HCT116 (cell line): ENCODE data around the gene USP7. TPM values are rescaled to one million over a fixed set of nuclear protein-coding genes. Genes with fewer than 3 reads are reported as not detected.

Experiments
- ATAC-seq: fragments of 200-7000 bp; cut with Tn5 transposase; 2 replicates; pipeline ENCODE4 v1.9.1; 2020; ENCODE audit warnings: mild to moderate bottlenecking, moderate library complexity
- BruUV-seq: library from RNA; stranded (reverse); fragments of 400-500 nt; replicated peaks from 2 replicates; lab custom pipeline; 2021; lab: Mats Ljungman, UMichigan
- CTCF ChIA-PET: fragments of 300-600 bp; sonication (Branson Sonifier 250); formaldehyde crosslinking; loops from one replicate; lab custom pipeline; 2021; ENCODE audit warnings: antibody characterized with exemption; lab: Charles Lee
- POLR2A ChIA-PET: fragments of 300-600, 350-600 bp; sonication (Branson Sonifier 250); formaldehyde crosslinking; loops from one replicate; lab custom pipeline; 2021; ENCODE audit warnings: antibody characterized with exemption; lab: Charles Lee
- RAD21 ChIA-PET, 2 experiments: fragments of 300-600 bp; sonication (Branson Sonifier 250); formaldehyde crosslinking; loops; one replicate each; lab custom pipeline; 2023; ENCODE audit warnings: low total read pairs in 2 of 2; ENCODE audit not compliant: uncharacterized antibody in 2 of 2, unreplicated experiment in 2 of 2, low non-redundant PET in 1 of 2; lab: Charles Lee
- DNase-seq: peaks from one replicate; pipeline ENCODE4 v3.0.0-alpha.2; 2010; ENCODE audit warnings: low read depth, low spot score
- H2AFZ ChIP-seq: fragments of 200-600 bp; shearing (Covaris generic), sonication (generic); 2 replicates; pipeline ENCODE4 v1.6.1; 2017; ENCODE audit warnings: low read depth, mixed run types, mixed read lengths, antibody characterized with exemption, low read length; ENCODE audit not compliant: poor library complexity, severe bottlenecking
- H3K27ac ChIP-seq: 2 replicates; pipeline ENCODE4 v1.5.1; 2012; ENCODE audit warnings: low read depth, low read length
- H3K27me3 ChIP-seq: fragments of 200-600 bp; sonication (generic); 2 replicates; pipeline ENCODE4 v1.6.1; 2016; ENCODE audit warnings: mixed run types, low read length, mixed read lengths; ENCODE audit not compliant: insufficient read depth
- H3K36me3 ChIP-seq, 2 experiments: fragments of 200-500 bp in 1 of 2; fragments of 200-600 bp in 1 of 2; sonication (Bioruptor generic) in 1 of 2; sonication (generic) in 1 of 2; 2 replicates each; pipeline versions ENCODE4 v1.5.1 to v1.6.1; 2014 to 2016; ENCODE audit warnings: low read length in 2 of 2, inconsistent platforms in 1 of 2, mixed read lengths in 1 of 2, mixed run types in 1 of 2; ENCODE audit not compliant: insufficient read depth in 2 of 2, control insufficient read depth in 1 of 2
- H3K4me1 ChIP-seq, 2 experiments: fragments of 200-600 bp in 1 of 2; sonication (generic) in 1 of 2; 2 replicates each; pipeline versions ENCODE4 v1.5.1 to v1.6.1; 2012 to 2017; ENCODE audit warnings: low read length in 2 of 2, inconsistent platforms in 1 of 2, mild to moderate bottlenecking in 1 of 2, mixed read lengths in 1 of 2, mixed run types in 1 of 2, moderate library complexity in 1 of 2; ENCODE audit not compliant: insufficient read depth in 2 of 2, control insufficient read depth in 1 of 2
- H3K4me2 ChIP-seq: fragments of 200-600 bp; sonication (generic); 2 replicates; pipeline ENCODE4 v1.6.1; 2017; ENCODE audit warnings: mixed run types, low read length, mixed read lengths
- H3K4me3 ChIP-seq, 2 experiments: fragments of 200-600 bp in 1 of 2; sonication (generic) in 1 of 2; replicated peaks in 1 of 2; 2 replicates each; pipeline ENCODE4 v1.5.1; 2011 to 2016; ENCODE audit warnings: low read length in 2 of 2, control low read depth in 1 of 2, low read depth in 1 of 2, mild to moderate bottlenecking in 1 of 2, mixed read lengths in 1 of 2, mixed run types in 1 of 2
- H3K79me2 ChIP-seq: fragments of 200-600 bp; sonication (generic); 2 replicates; pipeline ENCODE4 v1.6.1; 2017; ENCODE audit warnings: mild to moderate bottlenecking, mixed run types, low read length, moderate library complexity, mixed read lengths; ENCODE audit not compliant: insufficient read depth
- H3K9ac ChIP-seq: fragments of 200-600 bp; sonication (generic); 2 replicates; pipeline ENCODE4 v1.6.1; 2016; ENCODE audit warnings: low read length, mixed read lengths
- H3K9me2 ChIP-seq: fragments of 200-600 bp; sonication (generic), shearing (Covaris generic); 2 replicates; pipeline ENCODE4 v1.6.1; 2017; ENCODE audit warnings: mixed run types, mild to moderate bottlenecking, moderate library complexity; ENCODE audit not compliant: insufficient read depth
- H3K9me3 ChIP-seq, 2 experiments: fragments of 200-500 bp in 1 of 2; fragments of 200-600 bp in 1 of 2; sonication (Bioruptor generic) in 1 of 2; sonication (generic) in 1 of 2; 2 replicates each; pipeline ENCODE4 v1.6.1; 2014 to 2017; ENCODE audit warnings: low read length in 2 of 2, mixed read lengths in 2 of 2, inconsistent platforms in 1 of 2, low read depth in 1 of 2, mild to moderate bottlenecking in 1 of 2, mixed run types in 1 of 2, moderate library complexity in 1 of 2; ENCODE audit not compliant: control insufficient read depth in 1 of 2, insufficient read depth in 1 of 2
- H4K20me1 ChIP-seq: fragments of 200-600 bp; sonication (generic), shearing (Covaris generic); 2 replicates; pipeline ENCODE4 v1.6.1; 2017; ENCODE audit warnings: mixed run types, mild to moderate bottlenecking, moderate library complexity; ENCODE audit not compliant: insufficient read depth
- ATF3 ChIP-seq: IDR thresholded peaks from 2 replicates; pipeline ENCODE4 v1.6.1; 2012
- CEBPB ChIP-seq: IDR thresholded peaks from 2 replicates; pipeline ENCODE4 v1.6.1; 2012; ENCODE audit warnings: low read depth
- CTCF ChIP-seq, 3 experiments: fragments of 200-600 bp in 1 of 3; sonication (generic) in 1 of 3; IDR thresholded peaks in 2 of 3; conservative IDR thresholded peaks in 1 of 3; 2 replicates each; pipeline ENCODE4 v1.5.1; 2012 to 2017; ENCODE audit warnings: low read depth in 2 of 3, low read length in 2 of 3, antibody characterized with exemption in 1 of 3, borderline replicate concordance in 1 of 3, control low read depth in 1 of 3, mild to moderate bottlenecking in 1 of 3, mixed read lengths in 1 of 3, mixed run types in 1 of 3, moderate library complexity in 1 of 3; ENCODE audit not compliant: insufficient read depth in 1 of 3
- EGR1 ChIP-seq: IDR thresholded peaks from 2 replicates; pipeline ENCODE4 v1.6.1; 2012; ENCODE audit warnings: low read depth
- EZH2phosphoT487 ChIP-seq: fragments of 200-600 bp; IDR thresholded peaks from 2 replicates; pipeline ENCODE4 v1.6.1; 2018; ENCODE audit warnings: antibody characterized with exemption, borderline replicate concordance
- JUND ChIP-seq: IDR thresholded peaks from 2 replicates; pipeline ENCODE4 v1.6.1; 2012
- MAX ChIP-seq: IDR thresholded peaks from 2 replicates; pipeline ENCODE4 v1.6.1; 2012
- POLR2A ChIP-seq: IDR thresholded peaks from 2 replicates; pipeline ENCODE4 v1.7.0; 2011; ENCODE audit warnings: borderline replicate concordance; ENCODE audit not compliant: insufficient read depth, insufficient read length; ENCODE audit errors: extremely low read depth
- POLR2AphosphoS5 ChIP-seq: IDR thresholded peaks from 2 replicates; pipeline ENCODE4 v1.6.1; 2011; ENCODE audit warnings: mild to moderate bottlenecking, low read depth, low read length, moderate library complexity
- RAD21 ChIP-seq: IDR thresholded peaks from 2 replicates; pipeline ENCODE4 v1.6.1; 2012; ENCODE audit warnings: low read depth, mild to moderate bottlenecking
- REST ChIP-seq: IDR thresholded peaks from 2 replicates; pipeline ENCODE4 v1.6.1; 2012; ENCODE audit warnings: low read depth
- SIN3A ChIP-seq: IDR thresholded peaks from 2 replicates; pipeline ENCODE4 v1.6.1; 2012; ENCODE audit warnings: low read depth
- SP1 ChIP-seq: IDR thresholded peaks from 2 replicates; pipeline ENCODE4 v1.6.1; 2012; ENCODE audit warnings: low read depth
- SRF ChIP-seq: IDR thresholded peaks from 2 replicates; pipeline ENCODE4 v1.6.1; 2012; ENCODE audit warnings: low read depth
- TCF7L2 ChIP-seq: IDR thresholded peaks from 2 replicates; pipeline ENCODE4 v1.7.0; 2011; ENCODE audit warnings: borderline replicate concordance, inconsistent platforms; ENCODE audit not compliant: insufficient read depth, insufficient read length; ENCODE audit errors: extremely low read depth
- YY1 ChIP-seq: IDR thresholded peaks from 2 replicates; pipeline ENCODE4 v1.6.1; 2011; ENCODE audit warnings: low read length, low read depth, moderate library complexity, mild to moderate bottlenecking; ENCODE audit not compliant: insufficient replicate concordance; ENCODE audit errors: extremely low read depth
- ZFX ChIP-seq: fragments of 450-650 bp; IDR thresholded peaks from 2 replicates; pipeline ENCODE4 v1.6.1; 2017
- intact Hi-C: fragments of 100-400 bp; cut with micrococcal nuclease; formaldehyde crosslinking; loops from 2 replicates; pipeline ENCODE4 v1.10.0; 2022
- total RNA-seq: library from RNA; stranded (reverse); gene quantifications from one replicate; pipeline ENCODE4 v1.2.1, GENCODE V29; 2021; ENCODE audit not compliant: unreplicated experiment
- TF ChIP-seq, protein P1 (sequence below): IDR thresholded peaks from 2 replicates; pipeline ENCODE4 v1.6.1; 2011; ENCODE audit warnings: mild to moderate bottlenecking, low read length, moderate library complexity; ENCODE audit not compliant: insufficient replicate concordance; ENCODE audit errors: extremely low read depth

USP7 gene
- total RNA-seq, 1 experiment from 2014 or later: 154 TPM

DNA sequence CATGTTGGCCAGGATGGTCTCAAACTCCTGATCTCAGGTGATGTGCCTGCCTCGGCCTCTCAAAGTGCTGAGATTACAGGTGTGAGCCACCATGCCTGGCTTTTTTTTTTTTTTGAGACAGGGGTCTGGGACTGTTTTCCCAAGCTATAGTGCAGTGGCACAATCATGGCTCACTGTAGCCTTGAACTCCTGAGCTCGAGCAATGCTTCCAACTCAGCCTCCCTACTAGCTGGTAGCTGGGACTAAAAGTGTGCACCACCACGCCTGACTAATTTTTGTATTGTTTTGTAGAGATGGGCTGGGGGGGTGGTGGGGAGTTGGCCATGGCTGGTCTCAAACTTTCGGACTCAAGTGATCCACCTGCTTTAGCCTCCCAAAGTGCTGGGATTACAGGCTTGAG, 36.1 kb upstream of the USP7 start:
- BruUV-seq: no TSS peak
- CTCF ChIA-PET: interaction anchor here (1.4 kb wide), 1 partner anchor 9 kb away, joined by 6 read pairs; no protein-coding TSS in a partner anchor

More for the DNA sequence above, 36.1 kb upstream of the USP7 start:
- H3K9me2 ChIP-seq: no peaks in the 10 kb centered on the region
- H3K27ac ChIP-seq: no peak overlapping the region
- H3K79me2 ChIP-seq: no peaks in the 10 kb centered on the region
- no peak overlapping the region for H3K4me2 ChIP-seq
- H4K20me1 ChIP-seq: no peaks in the 10 kb centered on the region
- POLR2A ChIA-PET: no interaction called here
- no peaks in the 10 kb centered on the region for H3K27me3 ChIP-seq
- intact Hi-C loops: loop anchor here (10.0 kb wide), 1 partner anchor 435 kb away; no protein-coding TSS in a partner anchor
- ATAC-seq (no peak), DNase-seq (no peak)
- H2AFZ ChIP-seq: no peak overlapping the region
- H3K4me3 ChIP-seq: no peak overlapping the region
- no peaks in the 10 kb centered on the region for H3K36me3 ChIP-seq
- H3K9me3 ChIP-seq: no peaks in the 10 kb centered on the region
- H3K9ac ChIP-seq: no peak overlapping the region
- peaks cover 0 to 2% of the 10 kb centered on the region in 2 experiments; a peak in 1 of 4 replicates for H3K4me1 ChIP-seq
- RAD21 ChIA-PET: interaction anchor here in 1 of 2 experiments (0.7 kb wide), 1 partner anchor 1907 kb away, joined by 3 read pairs; no protein-coding TSS in a partner anchor
- TF ChIP-seq YY1: no peak
- no peak for TF ChIP-seq POLR2AphosphoS5
- TF ChIP-seq, protein P1, sequence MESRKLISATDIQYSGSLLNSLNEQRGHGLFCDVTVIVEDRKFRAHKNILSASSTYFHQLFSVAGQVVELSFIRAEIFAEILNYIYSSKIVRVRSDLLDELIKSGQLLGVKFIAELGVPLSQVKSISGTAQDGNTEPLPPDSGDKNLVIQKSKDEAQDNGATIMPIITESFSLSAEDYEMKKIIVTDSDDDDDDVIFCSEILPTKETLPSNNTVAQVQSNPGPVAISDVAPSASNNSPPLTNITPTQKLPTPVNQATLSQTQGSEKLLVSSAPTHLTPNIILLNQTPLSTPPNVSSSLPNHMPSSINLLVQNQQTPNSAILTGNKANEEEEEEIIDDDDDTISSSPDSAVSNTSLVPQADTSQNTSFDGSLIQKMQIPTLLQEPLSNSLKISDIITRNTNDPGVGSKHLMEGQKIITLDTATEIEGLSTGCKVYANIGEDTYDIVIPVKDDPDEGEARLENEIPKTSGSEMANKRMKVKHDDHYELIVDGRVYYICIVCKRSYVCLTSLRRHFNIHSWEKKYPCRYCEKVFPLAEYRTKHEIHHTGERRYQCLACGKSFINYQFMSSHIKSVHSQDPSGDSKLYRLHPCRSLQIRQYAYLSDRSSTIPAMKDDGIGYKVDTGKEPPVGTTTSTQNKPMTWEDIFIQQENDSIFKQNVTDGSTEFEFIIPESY: no peak
- no peak for TF ChIP-seq TCF7L2
- TF ChIP-seq CEBPB: no peak
- no peak for TF ChIP-seq EZH2phosphoT487
- TF ChIP-seq SP1: no peak
- no peak for TF ChIP-seq ZFX
- TF ChIP-seq JUND: no peak
- TF ChIP-seq MAX: no peak
- no peak for TF ChIP-seq RAD21
- no peak for TF ChIP-seq POLR2A
- no peak for TF ChIP-seq EGR1
- TF ChIP-seq ATF3: no peak
- TF ChIP-seq SRF: no peak
- TF ChIP-seq CTCF (IDR thresholded peaks at IDR 0.05 in 2 of 3, conservative IDR thresholded peaks at IDR 0.05 in 1 of 3; ENCODE audit: borderline replicate concordance in 1 of 3, insufficient read depth in 1 of 3, low read depth in 2 of 3, low read length in 2 of 3): no peak
- no peak for TF ChIP-seq REST
- no peak for TF ChIP-seq SIN3A
- TF ChIP-seq, all 23 proteins: peak for 0
